A673 (cell line): ENCODE measurements around the gene RHOF. TPM values are rescaled to one million over a fixed set of nuclear protein-coding genes. Genes with fewer than 3 reads are reported as not detected.

Source experiments
- BruUV-seq: library from RNA; stranded (reverse); fragments of 400-500 nt; replicated peaks from 2 replicates; lab custom pipeline; 2021; lab: Mats Ljungman, UMichigan
- CTCF ChIA-PET: fragments of 300-600 bp; sonication (Branson Sonifier 250); formaldehyde crosslinking; loops from one replicate; lab custom pipeline; 2022; ENCODE audit warnings: antibody characterized with exemption; lab: Charles Lee
- POLR2A ChIA-PET: fragments of 300-600 bp; sonication (Branson Sonifier 250); formaldehyde crosslinking; loops from one replicate; lab custom pipeline; 2022; ENCODE audit warnings: antibody characterized with exemption; ENCODE audit not compliant: low non-redundant PET; lab: Charles Lee
- DNase-seq: peaks from one replicate; pipeline ENCODE4 v3.0.0-alpha.2; 2015; ENCODE audit warnings: low spot score
- H3K27ac ChIP-seq: fragments of 200-600 bp; sonication (generic); 2 replicates; pipeline ENCODE4 v1.5.1; 2016; ENCODE audit warnings: mixed run types, low read depth, mild to moderate bottlenecking, mixed read lengths, antibody characterized with exemption, low read length; ENCODE audit not compliant: poor library complexity, severe bottlenecking
- H3K27me3 ChIP-seq: fragments of 200-600 bp; sonication (generic); replicated peaks from 2 replicates; pipeline ENCODE4 v1.6.1; 2017; ENCODE audit warnings: mixed run types, low read depth, mild to moderate bottlenecking, mixed read lengths, antibody characterized with exemption, low read length; ENCODE audit not compliant: insufficient read depth, poor library complexity
- H3K36me3 ChIP-seq: fragments of 200-600 bp; sonication (generic); 2 replicates; pipeline ENCODE4 v1.6.1; 2016; ENCODE audit warnings: mixed run types, mild to moderate bottlenecking, mixed read lengths, antibody characterized with exemption, low read length; ENCODE audit not compliant: insufficient read depth, poor library complexity, severe bottlenecking
- H3K4me1 ChIP-seq: fragments of 200-600 bp; sonication (generic); 2 replicates; pipeline ENCODE4 v1.6.1; 2017; ENCODE audit warnings: mixed run types, mild to moderate bottlenecking, mixed read lengths, antibody characterized with exemption, low read length; ENCODE audit not compliant: insufficient read depth, poor library complexity, severe bottlenecking
- H3K4me3 ChIP-seq: fragments of 200-600 bp; sonication (generic); 2 replicates; pipeline ENCODE4 v1.5.1; 2016; ENCODE audit warnings: low read depth, mixed run types, mild to moderate bottlenecking, mixed read lengths, low read length; ENCODE audit not compliant: poor library complexity, severe bottlenecking
- H3K9me3 ChIP-seq: fragments of 200-600 bp; sonication (generic); 2 replicates; pipeline ENCODE4 v1.6.1; 2016; ENCODE audit warnings: mixed run types, low read depth, mild to moderate bottlenecking, mixed read lengths, antibody characterized with exemption, low read length; ENCODE audit not compliant: poor library complexity, severe bottlenecking
- EZH2 ChIP-seq: fragments of 200-600 bp; sonication (generic); IDR thresholded peaks from 2 replicates; pipeline ENCODE4 v1.6.1; 2017; ENCODE audit warnings: borderline replicate concordance, low read depth, mild to moderate bottlenecking, mixed read lengths, antibody characterized with exemption, low read length; ENCODE audit not compliant: poor library complexity, severe bottlenecking
- intact Hi-C: fragments of 100-400 bp; cut with micrococcal nuclease; formaldehyde crosslinking; loops from one replicate; pipeline ENCODE4 v1.10.0; 2022; ENCODE audit not compliant: unreplicated experiment
- total RNA-seq: library from RNA; stranded (reverse); gene quantifications from 2 replicates; pipeline ENCODE4 v1.2.3, GENCODE V29; 2021
- TF ChIP-seq, protein P1 (sequence below): fragments of 300-800, 200-600 bp; sonication (generic); conservative IDR thresholded peaks from 2 replicates; pipeline ENCODE4 v1.5.1; 2017; ENCODE audit warnings: low read depth, mild to moderate bottlenecking, antibody characterized with exemption, low read length, moderate library complexity, mixed read lengths

RHOF gene
- total RNA-seq, 1 experiment from 2014 or later, result 21.1 TPM

GRCh38 chr12:121780429-121780828 lies 13.1 kb downstream of the RHOF start:
- H3K27ac ChIP-seq, result no peak overlapping the region
- peaks cover 15% of the 10 kb centered on the region for H3K4me1 ChIP-seq
- TF ChIP-seq, protein P1, sequence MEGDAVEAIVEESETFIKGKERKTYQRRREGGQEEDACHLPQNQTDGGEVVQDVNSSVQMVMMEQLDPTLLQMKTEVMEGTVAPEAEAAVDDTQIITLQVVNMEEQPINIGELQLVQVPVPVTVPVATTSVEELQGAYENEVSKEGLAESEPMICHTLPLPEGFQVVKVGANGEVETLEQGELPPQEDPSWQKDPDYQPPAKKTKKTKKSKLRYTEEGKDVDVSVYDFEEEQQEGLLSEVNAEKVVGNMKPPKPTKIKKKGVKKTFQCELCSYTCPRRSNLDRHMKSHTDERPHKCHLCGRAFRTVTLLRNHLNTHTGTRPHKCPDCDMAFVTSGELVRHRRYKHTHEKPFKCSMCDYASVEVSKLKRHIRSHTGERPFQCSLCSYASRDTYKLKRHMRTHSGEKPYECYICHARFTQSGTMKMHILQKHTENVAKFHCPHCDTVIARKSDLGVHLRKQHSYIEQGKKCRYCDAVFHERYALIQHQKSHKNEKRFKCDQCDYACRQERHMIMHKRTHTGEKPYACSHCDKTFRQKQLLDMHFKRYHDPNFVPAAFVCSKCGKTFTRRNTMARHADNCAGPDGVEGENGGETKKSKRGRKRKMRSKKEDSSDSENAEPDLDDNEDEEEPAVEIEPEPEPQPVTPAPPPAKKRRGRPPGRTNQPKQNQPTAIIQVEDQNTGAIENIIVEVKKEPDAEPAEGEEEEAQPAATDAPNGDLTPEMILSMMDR, result no peak
- TF ChIP-seq EZH2, result no peak
- ChIA-PET POLR2A (no interaction called here), CTCF (interaction anchor here (0.5 kb wide), 1 partner anchor 89 kb away, joined by 4 read pairs; no protein-coding TSS in a partner anchor)
- no peak overlapping the region for H3K4me3 ChIP-seq
- BruUV-seq, result no TSS peak
- intact Hi-C loops, result no loop called here
- DNase-seq, result no peak
- no peaks in the 10 kb centered on the region for H3K9me3 ChIP-seq
- H3K36me3 ChIP-seq, result peaks cover 4% of the 10 kb centered on the region
- H3K27me3 ChIP-seq, result no peaks in the 10 kb centered on the region

DNA sequence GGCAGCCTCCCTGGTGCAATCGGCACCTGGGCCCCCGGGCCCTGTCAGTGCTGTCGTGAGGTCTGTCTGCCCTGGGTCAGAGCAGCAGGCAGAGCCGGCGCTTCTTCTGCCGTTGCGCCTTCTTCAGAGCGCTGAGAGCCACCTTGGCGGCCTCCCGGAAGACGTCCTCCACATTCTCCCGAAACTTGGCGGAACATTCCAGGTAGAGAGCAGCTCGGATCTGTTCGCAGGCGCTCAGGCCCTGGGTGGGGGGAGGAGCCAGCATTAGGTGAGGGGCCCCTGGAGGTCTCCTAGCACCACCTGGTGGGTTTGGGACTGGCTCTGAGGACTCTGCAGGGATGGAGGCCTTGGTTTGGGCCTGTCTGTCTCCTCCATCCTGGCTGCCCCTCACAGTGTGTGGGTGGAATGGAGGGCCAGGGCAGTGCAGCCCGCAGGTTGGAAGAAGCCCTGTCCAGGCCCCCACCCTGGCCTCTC lies 14.0 kb downstream of the RHOF start:
- TF ChIP-seq, protein P1, result no peak
- TF ChIP-seq EZH2, result no peak
- Histone ChIP-seq H3K9me3 (no peaks in the 10 kb centered on the region), H3K4me3 (no peak overlapping the region), H3K27me3 (no peaks in the 10 kb centered on the region), H3K36me3 (peaks cover 4% of the 10 kb centered on the region), H3K4me1 (peaks cover 15% of the 10 kb centered on the region), H3K27ac (no peak overlapping the region)
- intact Hi-C loops, result loop anchor here (10.0 kb wide), 1 partner anchor 225 kb away; no protein-coding TSS in a partner anchor
- ChIA-PET CTCF (no interaction called here), POLR2A (no interaction called here)
- DNase-seq, result no peak
- no TSS peak for BruUV-seq

DNA sequence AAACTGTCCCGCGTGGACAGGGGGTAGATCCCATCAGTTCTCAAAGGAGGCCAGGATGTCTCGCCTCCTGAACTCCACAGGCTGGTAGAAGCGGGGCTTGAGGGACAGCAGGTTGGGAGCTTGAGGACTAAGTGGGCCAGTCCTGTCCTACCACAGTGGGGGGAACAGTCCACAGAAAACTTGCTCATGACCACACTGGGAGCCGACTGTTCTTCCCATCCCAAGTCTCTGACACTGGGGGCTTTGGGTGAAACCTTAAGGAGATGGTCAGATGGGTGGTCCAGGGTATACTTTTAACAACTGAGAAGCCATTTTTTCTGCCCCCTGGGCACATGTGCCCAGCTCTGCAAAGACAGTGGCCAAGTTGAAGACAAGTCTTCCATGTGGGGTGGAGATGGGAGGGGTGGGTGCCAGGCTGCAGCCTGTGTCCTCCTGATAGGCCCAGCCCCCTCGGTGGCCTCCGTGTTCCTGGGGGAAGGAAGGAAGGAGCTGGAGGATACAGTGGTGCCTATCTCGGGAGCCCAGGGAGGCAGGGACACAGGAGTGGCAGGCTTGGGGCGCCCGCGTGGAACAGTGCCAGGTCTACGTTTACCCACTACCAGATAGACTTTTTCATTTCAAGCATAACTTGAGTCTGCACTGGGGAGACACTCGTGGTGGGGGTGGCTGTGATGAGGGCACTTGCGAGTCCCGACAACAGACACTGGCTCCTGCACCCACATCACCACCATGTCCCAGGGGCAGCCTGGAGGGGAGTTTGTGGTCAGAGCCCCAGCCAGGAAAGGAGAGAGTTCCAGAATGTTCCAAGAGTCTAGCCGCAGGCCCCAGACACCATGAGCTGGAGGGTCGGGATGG lies 14.7 kb downstream of the RHOF start:
- intact Hi-C loops, result loop anchor here (10.0 kb wide), 1 partner anchor 224 kb away; no protein-coding TSS in a partner anchor
- no peak for DNase-seq
- Histone ChIP-seq H3K4me3 (no peak overlapping the region), H3K36me3 (peaks cover 4% of the 10 kb centered on the region), H3K27ac (no peak overlapping the region), H3K9me3 (no peaks in the 10 kb centered on the region), H3K27me3 (no peaks in the 10 kb centered on the region), H3K4me1 (peaks cover 15% of the 10 kb centered on the region)
- no TSS peak for BruUV-seq
- CTCF ChIA-PET, result interaction anchor here (0.7 kb wide), 1 partner anchor 64 kb away, joined by 4 read pairs; no protein-coding TSS in a partner anchor
- POLR2A ChIA-PET, result no interaction called here
- TF ChIP-seq EZH2, result no peak
- TF ChIP-seq, protein P1, result no peak
